ENCODE results near the gene MCF2L.

Gene MCF2L

GRCh38 chr13:113119822-113120189 is 150.8 kb downstream of the MCF2L start:
- DNase-seq: no peak

GRCh38 chr13:113120300-113121182 is 151.5 kb downstream of the MCF2L start:
- no peak for DNase-seq

- DNase-seq: no peak
Observed at GRCh38 chr13:113121183-113121927, 152.3 kb downstream of the MCF2L start.

- DNase-seq: no peak
Observed at GRCh38 chr13:113121928-113122471, 153.0 kb downstream of the MCF2L start.

GRCh38 chr13:113122550-113123225 is 153.7 kb downstream of the MCF2L start, which contains the start of gene F10:
Gene F10 (plus strand): TSS chr13:113122799. CDS start chr13:113122856, 57 bp downstream.
- no peak for DNase-seq

GRCh38 chr13:113123226-113124201 is 154.5 kb downstream of the MCF2L start:
- DNase-seq: no peak

- no peak for DNase-seq
Observed at GRCh38 chr13:113124211-113124970, 155.4 kb downstream of the MCF2L start.

GRCh38 chr13:113125506-113126264 is 156.7 kb downstream of the MCF2L start:
- no peak for DNase-seq

GRCh38 chr13:113126265-113127150 is 157.5 kb downstream of the MCF2L start:
- DNase-seq: no peak

GRCh38 chr13:113129480-113129879 is 160.5 kb downstream of the MCF2L start:
- DNase-seq: no peak

- DNase-seq: peak; percentile 23 to 43
Observed at GRCh38 chr13:113129921-113130750, 161.1 kb downstream of the MCF2L start.

- no peak for DNase-seq
Observed at GRCh38 chr13:113135281-113135760, 166.3 kb downstream of the MCF2L start.

- no peak for DNase-seq
Observed at GRCh38 chr13:113137691-113138298, 168.8 kb downstream of the MCF2L start.

GRCh38 chr13:113138792-113139551 is 170.0 kb downstream of the MCF2L start:
- no peak for DNase-seq

GRCh38 chr13:113139577-113139976 is 170.6 kb downstream of the MCF2L start:
- DNase-seq: no peak

- DNase-seq: no peak
Observed at GRCh38 chr13:113140677-113141600, 171.9 kb downstream of the MCF2L start.
